HL-60 (cell line): ENCODE results near the gene NDEL1.

Source experiments
- DNase-seq, 2 experiments: peaks; one replicate each; pipeline ENCODE4 v3.0.0-alpha.2; 2010 to 2020; ENCODE audit warnings: low read depth in 1 of 2, low spot score in 1 of 2
- H3K27ac ChIP-seq: fragments of 250-450 bp; sonication (Bioruptor Pico); replicated peaks from 2 replicates; pipeline ENCODE4 v1.5.1; 2020; ENCODE audit warnings: mild to moderate bottlenecking, moderate library complexity
- H3K27me3 ChIP-seq: fragments of 250-450 bp; sonication (Bioruptor Pico); 2 replicates; pipeline ENCODE4 v1.5.1; 2021; ENCODE audit warnings: mild to moderate bottlenecking, moderate library complexity; ENCODE audit not compliant: insufficient read depth, poor library complexity, severe bottlenecking
- H3K4me3 ChIP-seq: replicated peaks from 2 replicates; pipeline ENCODE4 v1.5.1; 2011; ENCODE audit warnings: mild to moderate bottlenecking, control low read depth, low read length; ENCODE audit not compliant: insufficient read depth
- CTCF ChIP-seq: IDR thresholded peaks from one replicate; pipeline ENCODE4 v1.5.1; 2011; ENCODE audit warnings: low read length, control low read depth, inconsistent platforms; ENCODE audit not compliant: insufficient read depth
- GABPA ChIP-seq: IDR thresholded peaks from 2 replicates; pipeline ENCODE4 v1.6.1; 2012; ENCODE audit warnings: low read depth
- POLR2AphosphoS5 ChIP-seq: IDR thresholded peaks from 2 replicates; pipeline ENCODE4 v1.6.1; 2012; ENCODE audit warnings: low read depth
- REST ChIP-seq: IDR thresholded peaks from 2 replicates; pipeline ENCODE4 v1.6.1; 2012; ENCODE audit warnings: low read depth; ENCODE audit not compliant: insufficient replicate concordance
- SPI1 ChIP-seq: IDR thresholded peaks from 2 replicates; pipeline ENCODE4 v1.6.1; 2012; ENCODE audit warnings: low read depth, mild to moderate bottlenecking, borderline replicate concordance

Gene NDEL1

GRCh38 chr17:8487130-8487645 is 51.5 kb downstream of the NDEL1 start:
- no peak overlapping the region for H3K4me3 ChIP-seq
- no peaks in the 10 kb centered on the region for H3K27me3 ChIP-seq
- no peak overlapping the region for H3K27ac ChIP-seq
- no peak for DNase-seq
- TF ChIP-seq SPI1: no peak
- TF ChIP-seq CTCF: no peak
- no peak for TF ChIP-seq GABPA
- TF ChIP-seq REST: no peak
- no peak for TF ChIP-seq POLR2AphosphoS5

GRCh38 chr17:8487743-8488142 is 52.1 kb downstream of the NDEL1 start:
- DNase-seq: no peak
- Histone ChIP-seq H3K4me3 (no peak overlapping the region), H3K27ac (no peak overlapping the region), H3K27me3 (no peaks in the 10 kb centered on the region)
- no peak for TF ChIP-seq CTCF

DNA sequence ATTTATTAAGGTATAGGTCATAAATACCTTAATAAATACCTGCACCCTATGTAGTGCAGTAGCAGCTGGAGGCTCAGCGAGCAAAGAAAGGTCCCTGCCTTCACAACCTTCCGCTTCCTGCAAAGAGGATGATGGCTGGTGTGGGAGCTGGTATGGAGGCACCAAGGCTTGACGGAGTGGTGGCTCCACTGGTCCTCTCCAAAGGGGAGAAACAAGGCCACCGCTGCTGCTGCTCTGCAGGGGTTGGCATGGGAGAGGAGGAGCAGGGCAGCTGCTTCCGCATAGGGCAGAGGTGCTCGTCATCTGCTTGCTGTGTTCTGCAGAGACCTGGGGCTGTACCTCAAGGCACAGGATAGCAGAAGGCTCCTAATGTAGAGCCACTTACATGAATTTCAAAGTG is 52.8 kb downstream of the NDEL1 start:
- no peak for DNase-seq
- H3K27ac ChIP-seq: no peak overlapping the region
- TF ChIP-seq GABPA (no peak), POLR2AphosphoS5 (no peak), SPI1 (no peak), CTCF (no peak), REST (no peak)
- no peaks in the 10 kb centered on the region for H3K27me3 ChIP-seq
- no peak overlapping the region for H3K4me3 ChIP-seq

GRCh38 chr17:8488901-8489300 is 53.2 kb downstream of the NDEL1 start:
- Histone ChIP-seq H3K27ac (no peak overlapping the region), H3K27me3 (no peaks in the 10 kb centered on the region), H3K4me3 (no peak overlapping the region)
- no peak for DNase-seq
- TF ChIP-seq REST (no peak), SPI1 (no peak), GABPA (no peak), POLR2AphosphoS5 (no peak)
